Neuronal stem cell (in vitro differentiated cells): ENCODE measurements around the gene PPP6R3.

Source experiments
- DNase-seq: peaks from one replicate; pipeline ENCODE4 v3.0.0-alpha.2; 2013; ENCODE audit warnings: low spot score
- H2AFZ ChIP-seq: one replicate; pipeline ENCODE4 v1.6.1; 2013; ENCODE audit warnings: mild to moderate bottlenecking, low read length, inconsistent platforms
- H2AK5ac ChIP-seq: 2 replicates; pipeline ENCODE4 v1.6.1; 2013; ENCODE audit warnings: low read depth, mild to moderate bottlenecking, inconsistent platforms, low read length, moderate library complexity, mixed read lengths
- H2BK120ac ChIP-seq: 2 replicates; pipeline ENCODE4 v1.6.1; 2013; ENCODE audit warnings: low read depth, mild to moderate bottlenecking, inconsistent platforms, low read length, moderate library complexity, mixed read lengths
- H2BK12ac ChIP-seq: one replicate; pipeline ENCODE4 v1.6.1; 2013; ENCODE audit warnings: low read length, inconsistent platforms
- H2BK15ac ChIP-seq: 2 replicates; pipeline ENCODE4 v1.6.1; 2013; ENCODE audit warnings: mild to moderate bottlenecking, low read length, inconsistent platforms, mixed read lengths
- H2BK5ac ChIP-seq: one replicate; pipeline ENCODE4 v1.6.1; 2013; ENCODE audit warnings: inconsistent platforms, mild to moderate bottlenecking, low read length, moderate library complexity
- H3K14ac ChIP-seq: one replicate; pipeline ENCODE4 v1.6.1; 2013; ENCODE audit warnings: low read length, inconsistent platforms
- H3K18ac ChIP-seq: 2 replicates; pipeline ENCODE4 v1.6.1; 2013; ENCODE audit warnings: low read length, inconsistent platforms
- H3K23ac ChIP-seq: 2 replicates; pipeline ENCODE4 v1.6.1; 2013; ENCODE audit warnings: low read depth, mild to moderate bottlenecking, mixed read lengths, low read length, inconsistent platforms; ENCODE audit not compliant: poor library complexity
- H3K27ac ChIP-seq: replicated peaks from 3 replicates; pipeline ENCODE4 v1.5.1; 2013; ENCODE audit warnings: low read length, inconsistent platforms
- H3K27me3 ChIP-seq, 3 experiments: 2 replicates each; pipeline ENCODE4 v1.6.1; 2013; ENCODE audit warnings: low read length in 3 of 3, mild to moderate bottlenecking in 2 of 3, inconsistent platforms in 1 of 3, low read depth in 1 of 3, mixed read lengths in 1 of 3, moderate library complexity in 1 of 3; ENCODE audit not compliant: control insufficient read depth in 3 of 3, insufficient read depth in 3 of 3
- H3K36me3 ChIP-seq, 2 donors: replicated peaks in 1 of 2; 2 replicates each; pipeline ENCODE4 v1.6.1; 2013; ENCODE audit warnings: low read length in 2 of 2; ENCODE audit not compliant: control insufficient read depth in 2 of 2, insufficient read depth in 2 of 2
- H3K4ac ChIP-seq: 2 replicates; pipeline ENCODE4 v1.6.1; 2013; ENCODE audit warnings: inconsistent platforms, mild to moderate bottlenecking, low read length, moderate library complexity
- H3K4me1 ChIP-seq, 2 donors: 1 replicate in 1 of 2; 2 replicates in 1 of 2; pipeline ENCODE4 v1.6.1; 2013; ENCODE audit warnings: low read length in 2 of 2, low read depth in 1 of 2; ENCODE audit not compliant: control insufficient read depth in 2 of 2, insufficient read depth in 1 of 2
- H3K4me2 ChIP-seq: one replicate; pipeline ENCODE4 v1.6.1; 2013; ENCODE audit warnings: mild to moderate bottlenecking, low read length, inconsistent platforms; ENCODE audit not compliant: insufficient read depth, poor library complexity, severe bottlenecking
- H3K4me3 ChIP-seq, 2 donors: 2 replicates each; pipeline ENCODE4 v1.5.1; 2013; ENCODE audit warnings: low read length in 2 of 2, mild to moderate bottlenecking in 2 of 2, inconsistent platforms in 1 of 2, moderate library complexity in 1 of 2
- H3K79me1 ChIP-seq: one replicate; pipeline ENCODE4 v1.6.1; 2013; ENCODE audit warnings: low read depth, mild to moderate bottlenecking, inconsistent platforms, low read length, moderate library complexity
- H3K9ac ChIP-seq: one replicate; pipeline ENCODE4 v1.6.1; 2013; ENCODE audit warnings: mild to moderate bottlenecking, low read depth, low read length, inconsistent platforms; ENCODE audit not compliant: poor library complexity
- H3K9me3 ChIP-seq, 2 donors: replicated peaks in 1 of 2; 2 replicates each; pipeline versions ENCODE3 to v1.6.1; 2013; ENCODE audit warnings: low read length in 2 of 2, mild to moderate bottlenecking in 2 of 2, inconsistent platforms in 1 of 2, low read depth in 1 of 2, mixed read lengths in 1 of 2, moderate library complexity in 1 of 2; ENCODE audit not compliant: control insufficient read depth in 2 of 2, insufficient read depth in 1 of 2
- H4K8ac ChIP-seq: one replicate; pipeline ENCODE4 v1.6.1; 2013; ENCODE audit warnings: low read depth, mild to moderate bottlenecking, inconsistent platforms, low read length, moderate library complexity
- H4K91ac ChIP-seq: one replicate; pipeline ENCODE4 v1.6.1; 2013; ENCODE audit warnings: low read length, low read depth, mild to moderate bottlenecking, inconsistent platforms; ENCODE audit not compliant: poor library complexity
- WGBS, 2 donors: extraction: QIAGEN DNeasy Blood & Tissue Kit; methylation state at CpG; one replicate each; pipeline ENCODE4 v1.1.7; 2013; ENCODE audit warnings: missing lambda C conversion rate in 2 of 2, mixed read lengths in 1 of 2; ENCODE audit not compliant: insufficient read length in 2 of 2, insufficient replicate concordance in 1 of 2; ENCODE audit errors: extremely low coverage in 2 of 2; 5-methylcytosine and 5-hydroxymethylcytosine counted together

PPP6R3 gene

GRCh38 chr11:68425866-68426380 lies 34.6 kb upstream of the PPP6R3 start:
- peaks cover 14 to 18% of the 10 kb centered on the region in 2 donors for H3K9me3 ChIP-seq
- H3K18ac ChIP-seq = no peak overlapping the region
- no peak overlapping the region for H3K4ac ChIP-seq
- H4K8ac ChIP-seq = no peak overlapping the region
- no peak overlapping the region for H2AK5ac ChIP-seq
- no peaks in the 10 kb centered on the region for H3K4me1 ChIP-seq
- no peak overlapping the region for H2BK15ac ChIP-seq
- peaks cover 43 to 72% of the 10 kb centered on the region in 2 donors for H3K36me3 ChIP-seq
- WGBS, 2 donors = no CpG with 5 or more reads among the region's 21 CpGs
- no peaks in the 10 kb centered on the region for H3K27me3 ChIP-seq
- H2BK12ac ChIP-seq = no peak overlapping the region
- H3K4me2 ChIP-seq = no peak overlapping the region
- no peak overlapping the region for H3K4me3 ChIP-seq
- H2BK5ac ChIP-seq = no peak overlapping the region
- H2AFZ ChIP-seq = no peak overlapping the region
- H3K27ac ChIP-seq = no peak overlapping the region
- peak overlapping the region; percentile 89 for H3K14ac ChIP-seq
- H3K79me1 ChIP-seq = peaks cover 3% of the 10 kb centered on the region
- H3K9ac ChIP-seq = no peak overlapping the region
- H4K91ac ChIP-seq = no peak overlapping the region
- no peak overlapping the region for H2BK120ac ChIP-seq
- H3K23ac ChIP-seq = no peak overlapping the region
- no peak for DNase-seq

- Histone ChIP-seq H2BK15ac (no peak overlapping the region), H2BK5ac (no peak overlapping the region), H3K4ac (no peak overlapping the region), H3K79me1 (peaks cover 7% of the 10 kb centered on the region), H3K27me3 (no peaks in the 10 kb centered on the region), H4K91ac (no peak overlapping the region), H3K4me3 (peak overlapping the region in 1 of 2 donors; percentile 2), H3K9me3 (peaks cover 14 to 18% of the 10 kb centered on the region in 2 donors), H3K18ac (no peak overlapping the region), H2BK120ac (no peak overlapping the region), H3K4me2 (no peak overlapping the region), H2AFZ (no peak overlapping the region), H3K9ac (peak overlapping the region; percentile 25), H3K36me3 (peaks cover 42 to 84% of the 10 kb centered on the region in 2 donors), H2BK12ac (no peak overlapping the region), H2AK5ac (no peak overlapping the region), H4K8ac (no peak overlapping the region), H3K27ac (no peak overlapping the region), H3K4me1 (no peaks in the 10 kb centered on the region), H3K14ac (no peak overlapping the region), H3K23ac (peak overlapping the region; percentile 53)
- no CpG with 5 or more reads among the region's 3 CpGs for WGBS, 2 donors
- DNase-seq = no peak
These were observed 30.9 kb upstream of the PPP6R3 start for GRCh38 chr11:68429661-68430060.

GRCh38 chr11:68430384-68430783 lies 30.2 kb upstream of the PPP6R3 start:
- no peak overlapping the region for H3K9ac ChIP-seq
- no peaks in the 10 kb centered on the region for H3K4me1 ChIP-seq
- no peak overlapping the region for H2BK12ac ChIP-seq
- H3K18ac ChIP-seq = no peak overlapping the region
- H3K27ac ChIP-seq = no peak overlapping the region
- H3K9me3 ChIP-seq = peaks cover 14 to 18% of the 10 kb centered on the region in 2 donors
- no peak overlapping the region for H3K14ac ChIP-seq
- no peak overlapping the region for H3K23ac ChIP-seq
- H3K36me3 ChIP-seq = peaks cover 41 to 84% of the 10 kb centered on the region in 2 donors
- no peaks in the 10 kb centered on the region for H3K27me3 ChIP-seq
- H4K91ac ChIP-seq = no peak overlapping the region
- no peak overlapping the region for H2BK15ac ChIP-seq
- no peak overlapping the region for H4K8ac ChIP-seq
- H3K79me1 ChIP-seq = peaks cover 4% of the 10 kb centered on the region
- no peak overlapping the region for H3K4me2 ChIP-seq
- H2AFZ ChIP-seq = no peak overlapping the region
- no peak overlapping the region for H3K4ac ChIP-seq
- H2BK5ac ChIP-seq = no peak overlapping the region
- DNase-seq = no peak
- no peak overlapping the region for H2BK120ac ChIP-seq
- no CpG with 5 or more reads among the region's 5 CpGs for WGBS, 2 donors
- no peak overlapping the region for H3K4me3 ChIP-seq
- no peak overlapping the region for H2AK5ac ChIP-seq

- no peak overlapping the region for H3K4ac ChIP-seq
- peaks cover 14 to 18% of the 10 kb centered on the region in 2 donors for H3K9me3 ChIP-seq
- H3K79me1 ChIP-seq = peaks cover 4% of the 10 kb centered on the region
- no peaks in the 10 kb centered on the region for H3K27me3 ChIP-seq
- DNase-seq = no peak
- H2AK5ac ChIP-seq = no peak overlapping the region
- no peak overlapping the region for H3K9ac ChIP-seq
- H4K8ac ChIP-seq = no peak overlapping the region
- no peak overlapping the region for H2BK5ac ChIP-seq
- H3K36me3 ChIP-seq = peaks cover 40 to 82% of the 10 kb centered on the region in 2 donors
- no peak overlapping the region for H3K4me3 ChIP-seq
- H3K18ac ChIP-seq = no peak overlapping the region
- no peak overlapping the region for H3K27ac ChIP-seq
- no CpG with 5 or more reads among the region's 3 CpGs for WGBS, 2 donors
- H3K23ac ChIP-seq = no peak overlapping the region
- H2BK120ac ChIP-seq = no peak overlapping the region
- H4K91ac ChIP-seq = no peak overlapping the region
- H2AFZ ChIP-seq = no peak overlapping the region
- H2BK12ac ChIP-seq = no peak overlapping the region
- H3K14ac ChIP-seq = no peak overlapping the region
- H3K4me2 ChIP-seq = no peak overlapping the region
- no peak overlapping the region for H2BK15ac ChIP-seq
- no peaks in the 10 kb centered on the region for H3K4me1 ChIP-seq
These were observed 29.8 kb upstream of the PPP6R3 start for GRCh38 chr11:68430801-68431200.
